Measurements from ENCODE around the gene CASQ2.

GRCh38 chr1:115680730-115681111 lies 87.8 kb downstream of the CASQ2 start:
- TF ChIP-seq, protein P1, sequence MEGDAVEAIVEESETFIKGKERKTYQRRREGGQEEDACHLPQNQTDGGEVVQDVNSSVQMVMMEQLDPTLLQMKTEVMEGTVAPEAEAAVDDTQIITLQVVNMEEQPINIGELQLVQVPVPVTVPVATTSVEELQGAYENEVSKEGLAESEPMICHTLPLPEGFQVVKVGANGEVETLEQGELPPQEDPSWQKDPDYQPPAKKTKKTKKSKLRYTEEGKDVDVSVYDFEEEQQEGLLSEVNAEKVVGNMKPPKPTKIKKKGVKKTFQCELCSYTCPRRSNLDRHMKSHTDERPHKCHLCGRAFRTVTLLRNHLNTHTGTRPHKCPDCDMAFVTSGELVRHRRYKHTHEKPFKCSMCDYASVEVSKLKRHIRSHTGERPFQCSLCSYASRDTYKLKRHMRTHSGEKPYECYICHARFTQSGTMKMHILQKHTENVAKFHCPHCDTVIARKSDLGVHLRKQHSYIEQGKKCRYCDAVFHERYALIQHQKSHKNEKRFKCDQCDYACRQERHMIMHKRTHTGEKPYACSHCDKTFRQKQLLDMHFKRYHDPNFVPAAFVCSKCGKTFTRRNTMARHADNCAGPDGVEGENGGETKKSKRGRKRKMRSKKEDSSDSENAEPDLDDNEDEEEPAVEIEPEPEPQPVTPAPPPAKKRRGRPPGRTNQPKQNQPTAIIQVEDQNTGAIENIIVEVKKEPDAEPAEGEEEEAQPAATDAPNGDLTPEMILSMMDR (IDR thresholded peaks at IDR 0.05; ENCODE audit: low read length), result no peak
- no peak for TF ChIP-seq EZH2 (optimal IDR thresholded peaks at IDR 0.05; ENCODE audit: low read depth, low read length)

Data from MM.1S (cell line).